GM19043 (cell line): ENCODE measurements around the gene ZNF235.
A peak's percentile ranks its signal among the peaks of the same experiment; 100 is the strongest.
"Not testable (repeated sequence)": the region's sequence is repeated elsewhere in the genome, so short reads cannot be mapped to it uniquely, and the experiment has no call there.

Source experiments
- ATAC-seq: cut with Tn5 transposase; IDR thresholded peaks from one replicate; pipeline ENCODE4 v1.9.1; 2021; ENCODE audit warnings: low read depth; ENCODE audit not compliant: unreplicated experiment

ZNF235 gene

DNA sequence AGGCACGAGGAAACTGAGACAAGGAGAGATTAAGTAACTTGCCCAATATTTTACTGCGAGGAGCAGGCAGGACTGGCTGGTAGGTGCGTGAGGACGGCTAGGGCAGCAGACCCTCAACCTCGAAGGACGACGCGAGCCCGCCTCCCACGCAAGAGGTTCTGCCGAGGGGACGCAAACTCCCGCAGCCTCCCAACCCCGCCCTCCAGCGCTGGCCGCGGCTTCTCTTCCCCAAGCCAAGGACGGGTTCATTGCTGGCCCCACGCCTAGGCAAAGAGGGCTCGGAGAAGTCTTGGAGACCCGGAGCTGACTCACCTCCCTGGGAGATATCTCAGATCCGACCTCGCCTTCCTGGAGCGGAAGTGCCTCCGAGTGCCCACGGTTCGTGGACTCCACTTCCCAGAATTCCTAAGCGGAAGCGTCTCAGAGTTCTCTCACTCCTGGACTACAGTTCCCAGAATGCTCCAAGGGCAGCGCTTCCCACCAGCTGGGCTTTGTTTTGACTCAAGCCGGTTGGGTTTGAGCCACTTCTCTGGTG lies at the start of gene ZNF235:
TSS of gene ZNF235 (minus strand) at position 367 of the 535 bp plus-strand sequence. CDS start 1,621 bp downstream, outside the sequence.
- peak; percentile 75 for ATAC-seq

DNA sequence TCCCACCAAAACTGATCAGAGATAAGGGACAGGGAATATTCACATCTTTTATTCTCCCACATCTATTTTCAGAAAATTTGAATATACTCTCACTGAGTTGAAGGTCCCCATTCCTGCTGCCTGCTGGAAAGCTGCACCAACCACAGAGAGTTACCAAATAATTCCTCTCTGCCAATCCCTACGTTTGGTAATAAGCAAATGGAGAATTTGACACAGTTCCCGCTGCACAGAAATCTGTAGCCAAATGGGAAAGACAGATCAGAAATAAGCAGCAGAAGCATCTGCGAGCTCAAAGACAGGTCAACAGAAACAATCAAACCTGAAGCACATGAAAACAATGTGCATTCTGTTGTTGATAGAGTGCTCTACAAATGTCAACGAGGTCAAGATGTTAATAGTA lies 41.7 kb upstream of the ZNF235 start:
- ATAC-seq = no peak

DNA sequence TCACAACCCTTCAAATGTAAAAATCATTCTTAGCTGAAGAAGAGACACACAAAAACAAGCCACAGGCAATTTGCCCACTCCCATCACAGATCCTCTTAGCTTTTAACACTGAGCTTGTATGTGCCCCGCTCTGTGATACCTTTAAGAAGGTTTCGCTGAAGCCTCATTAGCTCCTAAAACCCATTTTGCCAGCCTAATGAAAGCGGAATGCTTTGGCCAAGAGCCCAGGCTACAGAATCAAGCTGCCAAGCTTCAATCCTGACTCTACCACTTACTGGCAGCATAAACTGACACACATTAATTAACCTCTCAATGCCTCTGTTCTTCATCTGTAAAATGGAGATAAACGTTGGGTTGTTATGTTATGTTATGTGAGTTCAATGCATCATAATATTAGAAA lies 41.1 kb upstream of the ZNF235 start:
- ATAC-seq = no peak

DNA sequence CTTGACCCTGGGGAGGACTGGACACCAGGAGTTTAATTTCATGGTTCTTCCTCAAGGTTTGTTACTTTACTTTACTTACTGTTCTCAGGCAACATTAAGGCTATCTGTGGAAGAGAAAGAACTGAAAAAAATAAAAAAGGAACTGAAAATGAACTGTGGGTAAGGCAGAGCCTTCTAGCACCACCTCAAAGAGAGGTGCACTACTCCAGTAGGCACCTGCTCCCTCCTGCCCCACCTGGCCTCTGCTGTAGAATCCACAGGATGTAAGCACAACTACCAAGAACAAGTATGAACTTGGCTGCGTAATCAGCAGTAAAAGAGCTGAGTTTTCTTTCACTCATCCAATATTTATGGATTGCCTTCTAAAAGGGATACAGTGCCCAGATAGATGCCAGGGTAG lies 39.4 kb upstream of the ZNF235 start:
- no peak for ATAC-seq

DNA sequence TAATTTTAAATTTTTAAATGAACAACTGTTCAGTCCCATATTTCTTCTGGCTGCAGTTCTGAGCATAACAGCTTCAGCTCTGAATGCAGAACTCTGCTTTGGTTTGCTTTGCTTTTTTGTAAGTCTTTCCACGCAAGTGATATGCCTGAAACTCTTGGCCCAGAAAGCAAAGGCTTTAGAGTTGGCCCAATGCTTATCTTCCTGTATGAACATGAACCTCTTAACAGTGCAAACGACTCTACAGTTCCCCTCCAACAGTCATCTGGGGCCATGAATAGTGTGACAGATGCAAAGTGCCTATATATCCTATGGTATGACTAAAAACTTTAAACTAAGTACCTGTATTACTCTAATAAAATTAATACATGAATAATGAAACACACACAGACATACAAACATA lies 37.0 kb upstream of the ZNF235 start:
- no peak for ATAC-seq

DNA sequence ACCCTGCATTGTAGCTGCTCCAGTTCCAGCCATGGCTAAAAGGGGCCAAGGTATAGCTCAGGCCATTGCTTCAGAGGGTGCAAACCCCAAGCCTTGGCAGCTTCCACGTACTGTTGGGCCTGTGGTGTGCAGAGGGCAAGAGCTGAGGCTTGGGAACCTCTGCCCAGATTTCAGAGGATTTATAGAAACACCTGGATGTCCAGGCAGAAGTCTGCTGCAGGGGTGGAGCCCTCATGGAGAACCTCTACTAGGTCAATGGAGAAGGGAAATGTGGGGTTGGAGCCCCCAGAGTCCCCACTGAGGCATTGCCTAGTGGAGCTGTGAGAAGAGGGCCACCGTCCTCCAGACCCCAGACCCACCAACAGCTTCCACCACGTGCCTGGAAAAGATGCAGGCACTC lies 29.8 kb upstream of the ZNF235 start:
- ATAC-seq = not testable (repeated sequence)

DNA sequence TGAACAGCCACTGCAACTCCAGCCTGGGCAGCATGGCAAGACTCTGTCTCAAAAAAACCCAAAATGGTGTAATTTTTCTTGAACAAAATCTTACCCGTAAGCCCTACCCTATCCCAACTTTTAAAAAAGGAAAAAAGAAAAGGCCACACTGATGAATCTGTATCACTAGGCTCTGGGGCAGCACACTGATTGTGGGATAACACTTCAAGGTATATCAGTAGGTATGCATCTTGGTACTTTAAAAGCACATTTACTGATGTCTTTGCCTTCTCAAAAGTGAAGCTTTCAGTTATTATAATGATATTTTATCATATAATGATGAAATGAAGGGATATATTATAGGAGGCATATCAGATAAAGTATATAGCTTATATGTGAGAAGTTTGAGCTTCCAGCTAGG lies 27.3 kb upstream of the ZNF235 start:
- ATAC-seq = no peak

DNA sequence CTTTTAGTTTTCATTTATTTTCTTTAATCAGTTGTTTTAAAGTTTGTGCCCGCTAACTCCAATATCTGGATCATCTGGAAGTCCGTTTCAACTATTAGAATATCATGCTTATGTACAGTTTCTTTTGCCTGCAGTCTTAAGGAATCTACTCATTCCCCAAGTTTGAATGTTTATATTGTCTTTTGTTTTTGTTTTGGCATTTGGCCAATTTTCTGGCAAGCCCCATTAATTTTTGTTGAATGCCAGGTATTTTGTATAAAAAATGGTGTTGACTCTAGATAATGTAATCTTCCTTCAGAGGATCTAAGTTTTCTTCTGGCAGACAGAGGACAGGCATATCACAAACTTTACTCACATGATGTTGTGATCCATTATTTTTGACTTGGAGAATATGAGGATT lies 11.1 kb upstream of the ZNF235 start:
- ATAC-seq = no peak

DNA sequence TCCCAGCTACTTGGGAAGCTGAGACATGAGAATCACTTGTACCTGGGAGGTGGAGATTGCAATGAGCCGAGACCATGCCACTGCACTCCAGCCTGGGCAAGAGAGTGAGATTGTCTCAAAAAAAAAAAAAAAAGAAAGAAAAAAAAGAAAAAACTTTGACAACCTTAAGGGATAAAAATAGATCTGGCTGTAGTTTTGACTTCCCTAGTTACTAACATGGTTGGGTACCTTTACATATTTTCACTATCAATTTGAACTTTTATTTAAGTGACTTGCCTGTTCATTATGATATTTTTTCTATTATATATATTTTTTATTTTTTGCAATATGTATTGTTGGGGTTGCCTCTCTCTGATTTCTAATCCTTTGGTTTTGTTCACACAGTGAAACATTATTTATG lies 8.4 kb upstream of the ZNF235 start:
- ATAC-seq = no peak

DNA sequence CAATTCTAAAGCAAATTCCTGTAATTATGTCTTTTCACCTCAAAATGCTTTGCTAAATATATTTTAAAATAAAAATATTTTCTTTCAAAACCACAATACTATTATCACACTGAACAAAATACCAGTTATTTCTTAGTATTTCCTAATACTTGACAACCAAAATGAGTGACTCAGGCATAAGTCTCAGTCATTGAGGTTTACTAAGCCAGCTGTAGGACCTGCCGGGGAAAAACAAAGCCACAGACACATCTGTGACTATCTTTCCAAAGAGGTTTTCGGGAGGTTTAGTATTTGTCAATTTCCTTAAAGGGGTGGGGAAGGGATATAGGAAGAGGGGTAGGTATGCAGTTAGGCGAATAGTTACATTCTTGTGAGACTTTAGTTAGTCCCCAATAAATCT lies 3.2 kb upstream of the ZNF235 start:
- no peak for ATAC-seq

DNA sequence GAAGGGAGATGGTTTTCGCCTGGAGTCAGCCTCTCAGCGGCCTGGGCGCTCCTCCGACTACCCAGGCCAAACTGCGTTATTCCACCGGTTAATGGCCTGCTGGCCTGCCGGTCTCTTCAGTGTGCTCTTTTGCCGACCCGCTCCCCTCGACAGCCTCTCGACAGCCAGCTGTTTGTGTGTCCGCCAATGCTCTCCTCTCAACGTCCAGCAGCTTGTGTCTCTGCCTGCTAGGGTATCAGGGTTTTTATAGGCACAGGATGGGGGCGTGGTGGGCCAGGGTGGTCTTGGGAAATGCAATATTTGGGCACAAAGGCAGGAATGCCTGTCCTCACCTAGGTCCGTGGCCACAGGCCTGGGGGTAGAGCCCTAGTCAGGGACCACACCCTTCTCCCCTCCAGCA lies 1.5 kb upstream of the ZNF235 start:
- ATAC-seq = no peak

DNA sequence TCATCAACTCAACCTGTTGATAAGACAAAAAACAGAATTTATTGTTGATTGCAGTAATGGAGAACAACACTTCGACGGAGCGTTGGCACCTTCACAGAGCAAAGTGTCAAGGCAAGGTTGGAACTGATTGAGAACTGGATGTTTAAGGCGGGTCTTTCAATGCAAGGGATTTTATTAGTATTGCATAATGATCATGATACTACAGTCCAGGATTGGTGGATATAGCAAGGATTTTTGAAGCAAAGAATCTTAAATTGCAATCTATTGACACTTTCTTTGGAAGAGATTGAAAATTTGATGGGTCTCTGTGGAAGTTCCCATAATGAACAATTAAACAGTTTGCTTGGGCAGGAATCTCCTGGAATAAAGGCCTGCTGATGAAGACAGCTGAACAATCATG lies 632 bp upstream of the ZNF235 start:
- no peak for ATAC-seq

DNA sequence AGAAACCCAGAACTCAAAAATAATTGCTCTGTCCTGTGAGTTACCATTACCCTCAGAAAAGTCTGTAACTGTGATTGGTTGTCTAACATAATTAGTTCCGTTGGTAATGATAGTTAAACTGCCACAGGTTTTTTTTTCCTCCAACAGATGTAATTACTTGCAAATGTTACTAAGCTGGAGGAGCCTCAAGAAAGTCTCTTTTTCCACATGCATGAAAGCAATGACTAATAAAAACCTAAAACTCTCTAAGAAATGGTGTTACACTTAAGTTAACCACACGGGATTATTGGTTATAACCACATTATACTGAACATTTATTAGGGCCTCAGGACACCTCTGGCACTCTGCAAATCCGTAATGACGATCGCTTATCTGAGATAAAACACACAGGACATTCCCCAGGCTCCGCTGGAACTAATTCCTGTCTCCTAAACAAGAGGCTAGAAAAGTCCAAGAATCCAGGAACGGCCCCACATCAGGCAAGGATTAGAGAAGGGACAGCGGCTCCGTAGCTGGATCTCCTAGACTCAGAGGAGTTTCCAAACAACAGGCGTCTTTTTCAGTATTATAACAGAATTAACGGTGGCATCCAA lies 753 bp downstream of the ZNF235 start:
- no peak for ATAC-seq

DNA sequence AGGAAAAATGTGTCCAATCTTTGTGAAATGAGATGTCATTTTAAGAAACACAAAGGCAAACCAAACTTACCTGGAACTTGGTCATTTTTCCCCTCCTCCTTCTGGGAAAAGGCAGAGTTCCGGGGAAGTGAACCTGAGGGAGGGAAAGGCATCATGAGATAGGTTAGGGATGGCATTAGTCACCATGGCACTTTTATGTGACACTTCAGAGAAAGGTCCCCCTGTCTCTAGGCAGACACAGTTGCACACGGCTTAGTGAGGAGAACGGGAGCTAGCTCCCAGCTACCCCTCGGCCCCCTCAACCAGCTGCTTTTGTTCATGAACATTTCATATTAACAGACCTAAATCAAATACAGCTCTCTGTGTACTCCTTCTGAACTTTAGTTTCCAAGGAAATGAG lies 1.5 kb downstream of the ZNF235 start:
- ATAC-seq = no peak

DNA sequence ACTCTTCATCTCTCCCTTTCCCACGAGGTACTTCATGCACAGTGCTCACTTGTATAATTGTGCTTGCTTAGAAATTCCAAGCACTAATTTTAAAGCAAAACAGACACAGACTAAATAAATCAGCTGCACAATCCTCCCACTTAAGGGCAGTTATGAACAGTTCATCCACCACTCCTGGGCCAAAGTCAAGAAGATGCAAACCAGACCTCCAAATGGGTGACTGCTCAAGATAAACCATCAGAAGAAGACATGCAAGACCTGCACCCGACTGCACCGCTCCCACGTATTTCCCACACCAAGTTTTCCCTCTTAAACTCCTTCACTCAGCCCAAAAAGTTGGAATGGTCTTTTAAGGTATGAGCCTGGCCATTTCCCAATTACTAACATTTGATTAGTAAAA lies 19.9 kb downstream of the ZNF235 start:
- ATAC-seq = no peak

DNA sequence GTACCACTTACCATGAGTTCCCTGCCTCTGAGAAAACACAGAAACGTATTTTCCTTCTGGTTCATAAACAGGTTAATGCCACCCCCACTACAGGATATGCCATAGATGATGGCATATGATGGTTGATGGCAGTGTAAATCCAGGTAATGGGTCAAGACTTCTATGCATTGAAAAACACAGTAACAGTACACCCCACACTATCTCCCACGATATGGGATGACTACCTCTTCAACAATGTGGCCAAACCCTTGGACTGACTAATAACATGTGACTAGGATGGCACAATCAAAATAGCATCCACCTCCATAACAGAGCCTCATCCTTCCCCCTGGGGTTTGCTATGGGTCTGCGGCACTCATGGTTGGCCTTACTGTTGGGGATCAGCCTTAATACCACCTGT lies 22.0 kb downstream of the ZNF235 start:
- no peak for ATAC-seq

DNA sequence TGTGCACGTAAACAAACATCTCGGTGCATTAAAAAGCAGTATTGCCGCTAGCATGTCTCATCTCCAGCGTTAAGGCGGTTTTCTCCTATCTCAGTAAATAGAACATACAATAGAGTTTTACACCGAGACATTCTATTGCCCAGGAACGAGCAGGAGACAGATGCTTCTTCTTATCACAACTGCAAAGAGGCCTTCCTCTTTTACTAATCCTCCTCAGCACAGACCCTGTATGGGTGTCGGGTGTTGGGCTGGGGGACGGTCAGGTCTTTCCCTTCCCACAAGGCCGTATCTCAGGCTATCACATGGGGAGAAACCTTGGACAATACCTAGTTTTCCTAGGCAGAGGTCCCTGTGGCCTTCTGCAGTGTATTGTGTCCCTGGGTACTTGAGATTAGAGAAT lies 23.9 kb downstream of the ZNF235 start:
- no peak for ATAC-seq

DNA sequence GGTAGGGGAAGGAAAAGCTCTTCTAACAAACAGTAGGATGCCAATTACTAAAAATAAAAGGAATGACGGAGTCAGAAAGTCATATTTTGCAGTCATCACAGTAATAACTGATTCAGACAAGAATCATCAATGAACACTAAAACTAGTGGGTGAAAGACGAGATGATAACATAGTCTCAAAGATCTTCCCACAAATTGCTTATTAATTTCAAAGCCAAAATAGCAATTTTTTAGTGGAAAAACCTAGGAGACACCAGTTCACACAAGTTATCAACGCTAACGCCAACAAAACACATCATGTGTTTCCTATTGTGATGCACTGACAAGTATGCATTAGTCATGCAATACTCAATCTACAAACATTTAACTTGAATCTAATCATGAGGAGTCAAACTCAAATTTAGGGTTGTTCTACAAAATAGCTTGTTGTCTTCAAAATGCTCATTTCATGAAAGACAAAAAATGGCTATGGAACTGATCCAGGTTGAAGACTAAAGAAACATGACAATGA lies 26.6 kb downstream of the ZNF235 start:
- no peak for ATAC-seq

DNA sequence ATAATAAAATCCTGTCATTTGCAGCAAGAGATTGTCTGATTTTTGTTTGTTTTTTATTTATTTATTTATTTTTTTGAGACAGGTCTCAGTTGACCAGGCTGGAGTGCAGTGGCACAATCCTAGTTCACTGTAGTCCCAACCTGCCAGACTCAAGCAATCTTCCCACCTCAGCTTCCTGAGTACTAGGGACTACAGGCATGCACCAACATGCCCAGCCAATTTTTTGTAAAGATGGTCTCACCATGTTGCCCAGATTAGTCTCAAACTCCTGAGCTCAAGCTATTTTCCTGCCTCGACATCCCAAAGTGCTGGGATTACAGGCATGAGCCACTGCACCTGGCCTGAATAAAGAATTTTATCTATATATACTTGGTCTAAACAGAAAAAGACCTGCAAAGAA lies 27.5 kb downstream of the ZNF235 start:
- no peak for ATAC-seq

DNA sequence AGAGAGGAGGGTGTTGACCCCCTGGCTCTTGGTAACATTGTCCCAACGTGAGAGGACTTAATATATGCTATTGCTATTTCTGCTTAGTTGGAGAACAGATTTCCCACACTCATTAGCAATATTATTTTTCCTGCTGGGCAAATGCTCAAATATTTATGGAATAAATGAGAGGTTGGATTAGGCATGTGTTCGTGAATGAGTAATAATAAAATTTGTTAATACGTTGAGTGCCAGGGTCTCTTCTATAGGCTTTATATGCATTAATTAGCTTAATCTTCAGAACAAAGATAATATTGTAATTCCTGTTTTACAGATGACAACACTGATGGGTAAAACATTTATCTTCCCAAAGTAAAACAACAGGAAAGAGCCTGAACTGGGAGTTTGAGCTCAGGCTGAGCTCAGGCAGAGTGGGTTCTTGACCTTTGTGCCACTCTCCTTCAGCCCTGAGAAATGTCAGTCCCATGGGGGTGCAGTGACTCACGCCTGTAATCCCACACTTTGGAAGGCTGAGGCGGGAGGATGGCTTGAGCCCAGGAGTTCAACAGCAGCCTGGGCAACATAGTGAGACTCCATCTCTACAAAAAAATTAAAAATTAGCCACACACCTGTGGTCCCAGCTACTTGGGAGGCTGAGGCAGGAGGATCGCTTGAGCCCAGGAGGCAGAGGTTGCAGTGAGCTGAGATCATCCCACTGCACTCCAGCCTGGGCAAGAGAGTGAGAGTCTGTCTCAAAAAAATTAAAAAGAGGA lies 44.0 kb downstream of the ZNF235 start:
- ATAC-seq = no peak

DNA sequence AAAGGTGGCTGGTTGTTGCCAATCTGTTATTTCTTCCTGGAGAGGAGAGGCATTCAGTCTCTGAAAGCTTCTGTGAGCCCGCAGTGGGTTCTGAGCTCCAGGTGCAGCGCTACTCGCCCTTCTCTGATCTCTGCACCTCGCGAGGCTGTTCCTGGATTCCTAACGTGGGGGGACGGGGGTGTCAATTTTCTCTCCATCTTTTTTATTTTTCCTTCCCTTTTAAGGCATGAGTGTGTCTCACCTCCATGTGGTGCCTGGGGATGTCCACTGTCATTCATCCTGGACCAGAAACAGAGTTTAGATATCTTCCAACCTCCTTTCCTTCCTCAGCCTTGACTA lies 44.5 kb downstream of the ZNF235 start:
- no peak for ATAC-seq

DNA sequence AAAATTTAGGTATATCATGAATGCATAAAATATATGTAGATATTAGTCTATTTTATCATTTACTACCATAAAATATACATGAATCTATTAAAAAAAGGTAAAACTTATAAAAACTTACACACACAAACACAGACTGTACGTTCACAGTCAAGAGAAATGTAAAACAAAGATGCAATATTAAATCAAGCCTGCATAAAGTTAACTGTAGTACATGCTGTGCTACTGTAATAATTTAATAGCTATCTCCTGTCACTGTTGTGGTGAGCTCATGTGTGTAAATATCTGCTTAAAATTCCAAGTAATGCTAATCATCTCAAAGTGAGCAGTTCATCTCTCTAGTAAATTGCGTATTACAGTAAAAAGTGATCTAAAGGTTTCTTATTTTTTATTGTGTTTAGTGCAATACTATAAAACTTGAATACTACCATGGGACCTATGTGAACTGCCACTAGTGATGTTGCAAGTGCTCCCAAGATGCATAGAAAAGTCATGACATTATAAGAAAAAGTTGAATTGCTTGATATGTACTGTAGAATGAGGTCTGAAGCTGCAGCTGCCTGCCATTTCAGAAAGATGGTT lies 45.9 kb downstream of the ZNF235 start:
- no peak for ATAC-seq
